HEK293 (cell line): ENCODE results near the gene DLG2.

Experiments used
- CTCF ChIA-PET: fragments of 350-600 bp; formaldehyde crosslinking; extraction: SDS; loops from one replicate; lab custom pipeline; 2021; ENCODE audit warnings: antibody characterized with exemption; lab: Yijun Ruan, JAX
- POLR2A ChIA-PET: fragments of 300-600 bp; formaldehyde crosslinking; extraction: SDS; loops from one replicate; lab custom pipeline; 2020; ENCODE audit warnings: antibody characterized with exemption, inconsistent platforms; lab: Yijun Ruan, JAX
- H3K27ac ChIP-seq: fragments of 200-500 bp; sonication (Bioruptor generic); 2 replicates; pipeline ENCODE4 v1.5.1; 2014; ENCODE audit warnings: low read depth, low read length, control low read depth, inconsistent platforms; ENCODE audit errors: extremely low read depth
- H3K36me3 ChIP-seq, 2 experiments: fragments of 200-500 bp in 1 of 2; sonication (Bioruptor generic) in 1 of 2; 1 replicate in 1 of 2; 2 replicates in 1 of 2; pipeline ENCODE4 v1.5.1; 2014 to 2017; ENCODE audit warnings: inconsistent platforms in 2 of 2, low read length in 2 of 2; ENCODE audit not compliant: control insufficient read depth in 2 of 2, insufficient read depth in 1 of 2
- H3K4me1 ChIP-seq: fragments of 200-500 bp; sonication (Bioruptor generic); 2 replicates; pipeline ENCODE4 v1.5.1; 2014; ENCODE audit warnings: mild to moderate bottlenecking, low read length, inconsistent platforms; ENCODE audit not compliant: control insufficient read depth, insufficient read depth
- H3K4me3 ChIP-seq: 2 replicates; pipeline ENCODE4 v1.5.1; 2011; ENCODE audit warnings: low read depth, mild to moderate bottlenecking, control low read depth, low read length, moderate library complexity
- H3K9me3 ChIP-seq: fragments of 200-500 bp; sonication (Bioruptor generic); 2 replicates; pipeline ENCODE4 v1.5.1; 2014; ENCODE audit warnings: low read depth, low read length, inconsistent platforms; ENCODE audit not compliant: control insufficient read depth, insufficient read depth
- BCL11B ChIP-seq: fragments of 450-650 bp; formaldehyde crosslinking; IDR thresholded peaks from 2 replicates; pipeline ENCODE4 v1.5.1; 2016; ENCODE audit warnings: low read depth, missing biosample characterization, missing genetic modification characterization
- HOXC10 ChIP-seq: sonication (generic); formaldehyde crosslinking; IDR thresholded peaks from 2 replicates; pipeline ENCODE4 v1.8.1; 2023; ENCODE audit warnings: mild to moderate bottlenecking, missing genetic modification reagents
- MEIS1 ChIP-seq: sonication (generic); formaldehyde crosslinking; IDR thresholded peaks from 2 replicates; pipeline ENCODE4 v1.8.1; 2022; ENCODE audit warnings: missing genetic modification reagents, mild to moderate bottlenecking, borderline replicate concordance
- MZF1 ChIP-seq: fragments of 450-650 bp; formaldehyde crosslinking; IDR thresholded peaks from 2 replicates; pipeline ENCODE4 v1.5.1; 2017; ENCODE audit warnings: missing biosample characterization, missing genetic modification characterization, borderline replicate concordance
- PBX3 ChIP-seq: sonication (generic); formaldehyde crosslinking; IDR thresholded peaks from 2 replicates; pipeline ENCODE4 v1.8.1; 2022; ENCODE audit warnings: mild to moderate bottlenecking, moderate library complexity, missing genetic modification reagents
- YY2 ChIP-seq: fragments of 450-650 bp; formaldehyde crosslinking; IDR thresholded peaks from 2 replicates; pipeline ENCODE4 v1.5.1; 2016; ENCODE audit warnings: missing biosample characterization, missing genetic modification characterization
- ZBTB8A ChIP-seq: fragments of 450-650 bp; formaldehyde crosslinking; IDR thresholded peaks from 2 replicates; pipeline ENCODE4 v1.5.1; 2016; ENCODE audit warnings: missing biosample characterization, missing genetic modification characterization
- ZIC2 ChIP-seq: fragments of 450-650 bp; formaldehyde crosslinking; IDR thresholded peaks from 2 replicates; pipeline ENCODE4 v1.5.1; 2016; ENCODE audit warnings: missing biosample characterization, missing genetic modification characterization
- ZNF132 ChIP-seq: fragments of 450-650 bp; formaldehyde crosslinking; IDR thresholded peaks from 2 replicates; pipeline ENCODE4 v1.5.1; 2017; ENCODE audit warnings: missing biosample characterization, missing genetic modification characterization, borderline replicate concordance
- ZNF19 ChIP-seq: fragments of 450-650 bp; formaldehyde crosslinking; IDR thresholded peaks from 2 replicates; pipeline ENCODE4; 2016; ENCODE audit warnings: missing biosample characterization, missing genetic modification characterization, low read depth
- ZNF335 ChIP-seq: fragments of 450-650 bp; formaldehyde crosslinking; conservative IDR thresholded peaks from 2 replicates; pipeline ENCODE4 v1.5.1; 2016; ENCODE audit warnings: missing biosample characterization, missing genetic modification characterization
- ZNF341 ChIP-seq: fragments of 450-650 bp; formaldehyde crosslinking; IDR thresholded peaks from 2 replicates; pipeline ENCODE4; 2016; ENCODE audit warnings: low read depth, missing biosample characterization, missing genetic modification characterization
- ZNF350 ChIP-seq: fragments of 450-650 bp; formaldehyde crosslinking; IDR thresholded peaks from 2 replicates; pipeline ENCODE4 v1.5.0; 2017; ENCODE audit warnings: missing biosample characterization, mild to moderate bottlenecking, missing genetic modification characterization
- ZNF366 ChIP-seq: fragments of 450-650 bp; formaldehyde crosslinking; conservative IDR thresholded peaks from 2 replicates; pipeline ENCODE4 v1.5.1; 2016; ENCODE audit warnings: missing biosample characterization, missing genetic modification characterization
- ZNF501 ChIP-seq: fragments of 450-650 bp; formaldehyde crosslinking; IDR thresholded peaks from 2 replicates; pipeline ENCODE4 v1.5.1; 2016; ENCODE audit warnings: missing biosample characterization, missing genetic modification characterization
- ZNF510 ChIP-seq: fragments of 450-650 bp; formaldehyde crosslinking; IDR thresholded peaks from 2 replicates; pipeline ENCODE4 v1.5.1; 2018; ENCODE audit warnings: mild to moderate bottlenecking, missing genetic modification characterization, missing biosample characterization; ENCODE audit not compliant: insufficient replicate concordance
- ZNF555 ChIP-seq: fragments of 450-650 bp; formaldehyde crosslinking; conservative IDR thresholded peaks from 2 replicates; pipeline ENCODE4 v1.5.1; 2017; ENCODE audit warnings: missing biosample characterization, mild to moderate bottlenecking, missing genetic modification characterization, inconsistent platforms
- ZNF624 ChIP-seq: fragments of 450-650 bp; formaldehyde crosslinking; IDR thresholded peaks from 2 replicates; pipeline ENCODE4 v1.5.1; 2017; ENCODE audit warnings: missing biosample characterization, missing genetic modification characterization
- ZNF658 ChIP-seq: fragments of 450-650 bp; formaldehyde crosslinking; IDR thresholded peaks from 2 replicates; pipeline ENCODE4; 2016; ENCODE audit warnings: missing biosample characterization, missing genetic modification characterization
- ZNF792 ChIP-seq: fragments of 450-650 bp; formaldehyde crosslinking; IDR thresholded peaks from 2 replicates; pipeline ENCODE4 v1.5.1; 2016; ENCODE audit warnings: missing biosample characterization, missing genetic modification characterization
- ZSCAN16 ChIP-seq: fragments of 450-650 bp; formaldehyde crosslinking; IDR thresholded peaks from 2 replicates; pipeline ENCODE4 v1.5.1; 2016; ENCODE audit warnings: missing biosample characterization, missing genetic modification characterization
- ZXDB ChIP-seq: fragments of 450-650 bp; formaldehyde crosslinking; IDR thresholded peaks from 2 replicates; pipeline ENCODE4 v1.5.1; 2016; ENCODE audit warnings: missing biosample characterization, missing genetic modification characterization
- TF ChIP-seq, protein P1 (sequence below): fragments of 450-650 bp; formaldehyde crosslinking; IDR thresholded peaks from 2 replicates; pipeline ENCODE4 v1.5.1; 2016; ENCODE audit warnings: missing biosample characterization, missing genetic modification characterization
- TF ChIP-seq, protein P2 (sequence below): fragments of 450-650 bp; formaldehyde crosslinking; IDR thresholded peaks from 2 replicates; pipeline ENCODE4 v1.5.1; 2016; ENCODE audit warnings: missing biosample characterization, missing genetic modification characterization

Gene DLG2

DNA sequence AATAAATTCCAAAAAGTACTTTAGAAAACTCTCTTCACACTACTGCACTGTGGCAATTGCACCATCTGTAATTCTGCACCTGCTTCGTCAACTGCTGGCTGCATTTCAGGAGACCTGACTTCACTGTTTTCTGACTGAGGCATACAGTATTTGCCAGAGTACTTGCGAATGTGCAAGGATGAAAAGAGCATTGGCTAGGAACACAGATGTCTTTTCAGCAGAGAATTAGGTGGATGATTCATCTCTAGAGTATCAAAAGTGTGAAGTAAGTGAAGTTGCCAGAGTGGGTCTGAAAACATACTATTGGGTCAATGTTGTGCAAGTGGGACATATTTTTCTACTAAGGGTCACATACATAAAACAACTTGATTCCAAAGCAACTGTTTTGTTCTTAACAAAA is 1913.4 kb downstream of the DLG2 start:
- H3K36me3 ChIP-seq = no peaks in the 10 kb centered on the region
- no peak overlapping the region for H3K27ac ChIP-seq
- POLR2A ChIA-PET = no interaction called here
- TF ChIP-seq, protein P1, sequence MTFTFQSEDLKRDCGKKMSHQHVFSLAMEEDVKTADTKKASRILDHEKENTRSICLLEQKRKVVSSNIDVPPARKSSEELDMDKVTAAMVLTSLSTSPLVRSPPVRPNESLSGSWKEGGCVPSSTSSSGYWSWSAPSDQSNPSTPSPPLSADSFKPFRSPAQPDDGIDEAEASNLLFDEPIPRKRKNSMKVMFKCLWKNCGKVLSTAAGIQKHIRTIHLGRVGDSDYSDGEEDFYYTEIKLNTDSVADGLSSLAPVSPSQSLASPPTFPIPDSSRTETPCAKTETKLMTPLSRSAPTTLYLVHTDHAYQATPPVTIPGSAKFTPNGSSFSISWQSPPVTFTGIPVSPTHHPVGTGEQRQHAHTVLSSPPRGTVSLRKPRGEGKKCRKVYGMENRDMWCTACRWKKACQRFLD (tag by site-specific recombination) = no peak
- TF ChIP-seq BCL11B (tag by site-specific recombination) = no peak
- TF ChIP-seq ZNF132 (tag by site-specific recombination) = no peak
- no peak for TF ChIP-seq ZNF335
- no peak for TF ChIP-seq ZNF366 (tag by site-specific recombination)
- TF ChIP-seq ZXDB (tag by site-specific recombination) = no peak
- TF ChIP-seq, protein P2, sequence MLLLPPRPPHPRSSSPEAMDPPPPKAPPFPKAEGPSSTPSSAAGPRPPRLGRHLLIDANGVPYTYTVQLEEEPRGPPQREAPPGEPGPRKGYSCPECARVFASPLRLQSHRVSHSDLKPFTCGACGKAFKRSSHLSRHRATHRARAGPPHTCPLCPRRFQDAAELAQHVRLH (tag by site-specific recombination) = no peak
- TF ChIP-seq ZNF19 (tag by site-specific recombination) = no peak
- no peak for TF ChIP-seq HOXC10 (CRISPR knock-in tag)
- no peak for TF ChIP-seq ZNF501 (tag by site-specific recombination)
- no peak for TF ChIP-seq ZNF510 (tag by site-specific recombination)
- TF ChIP-seq MEIS1 = no peak
- no peak for TF ChIP-seq ZSCAN16 (tag by site-specific recombination)
- no peak for TF ChIP-seq YY2 (tag by site-specific recombination)
- TF ChIP-seq MZF1 = no peak
- TF ChIP-seq ZIC2 (tag by site-specific recombination) = no peak
- TF ChIP-seq ZNF658 = no peak
- no peak for TF ChIP-seq ZNF792 (tag by site-specific recombination)
- TF ChIP-seq ZNF555 (tag by site-specific recombination) = no peak
- CTCF ChIA-PET = interaction anchor here (0.6 kb wide), 1 partner anchor 11 kb away, joined by 3 read pairs; no protein-coding TSS in a partner anchor
- no peaks in the 10 kb centered on the region for H3K4me1 ChIP-seq
- H3K4me3 ChIP-seq = no peak overlapping the region
- no peaks in the 10 kb centered on the region for H3K9me3 ChIP-seq

DNA sequence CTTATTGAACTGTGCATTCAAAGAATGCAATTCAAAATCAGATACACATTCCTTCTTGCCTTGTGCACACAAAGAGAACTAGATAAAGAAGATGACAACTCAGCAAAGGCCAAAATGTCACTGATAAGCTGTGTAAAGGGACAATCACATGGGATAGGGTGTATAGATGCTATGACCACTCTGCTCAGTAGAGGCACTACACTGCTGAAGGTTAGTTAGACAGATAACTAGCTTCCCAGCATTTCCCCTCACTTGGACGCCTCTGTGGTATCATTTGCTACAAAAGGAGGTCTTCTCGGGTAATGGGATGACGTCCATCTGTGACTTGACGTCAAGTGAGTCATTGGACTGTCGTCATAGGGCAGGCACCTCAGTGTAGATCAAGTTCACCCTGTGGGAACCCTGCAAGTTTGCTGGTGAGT is 1916.0 kb downstream of the DLG2 start:
- Histone ChIP-seq H3K27ac (no peak overlapping the region), H3K9me3 (no peaks in the 10 kb centered on the region), H3K4me3 (no peak overlapping the region), H3K4me1 (no peaks in the 10 kb centered on the region), H3K36me3 (no peaks in the 10 kb centered on the region)
- ChIA-PET CTCF (interaction anchor here (0.6 to 1.5 kb wide), 3 partner anchors 10 to 556 kb away, joined by 4 read pairs; no protein-coding TSS in a partner anchor), POLR2A (no interaction called here)
- no peak for TF ChIP-seq ZNF350
- TF ChIP-seq ZBTB8A (tag by site-specific recombination) = no peak
- TF ChIP-seq PBX3 = no peak
- TF ChIP-seq ZNF341 (tag by site-specific recombination) = no peak
- no peak for TF ChIP-seq ZNF624 (tag by site-specific recombination)
